CD8-positive, alpha-beta memory T cell (primary cell): ENCODE data around the gene SCARF2. TPM values are rescaled to one million over a fixed set of nuclear protein-coding genes. Genes with fewer than 3 reads are reported as not detected.

Source experiments
- CTCF ChIA-PET: fragments of 350-600 bp; sonication (Branson Sonifier 250); formaldehyde crosslinking; loops from one replicate; lab custom pipeline; 2021; ENCODE audit warnings: antibody characterized with exemption; lab: Charles Lee
- POLR2A ChIA-PET: fragments of 350-600 bp; sonication (Branson Sonifier 250); formaldehyde crosslinking; loops from one replicate; lab custom pipeline; 2021; ENCODE audit warnings: antibody characterized with exemption; lab: Charles Lee
- DNase-seq, 5 donors: peaks; one replicate each; pipeline versions ENCODE4 v3.0.0 to v3.0.0-alpha.2; 2020 to 2022; ENCODE audit warnings: mixed read lengths in 1 of 5
- H3K27ac ChIP-seq: one replicate; pipeline ENCODE4 v1.7.0; 2013; ENCODE audit warnings: low read depth, mild to moderate bottlenecking, low read length, moderate library complexity
- H3K27me3 ChIP-seq: 2 replicates; pipeline ENCODE4 v1.7.0; 2013; ENCODE audit warnings: low read length, mild to moderate bottlenecking; ENCODE audit not compliant: insufficient read depth, poor library complexity, severe bottlenecking
- H3K36me3 ChIP-seq: 2 replicates; pipeline ENCODE4 v1.7.0; 2013; ENCODE audit warnings: mild to moderate bottlenecking, low read length, moderate library complexity; ENCODE audit not compliant: insufficient read depth
- H3K4me1 ChIP-seq: 2 replicates; pipeline ENCODE4 v1.7.0; 2013; ENCODE audit warnings: mild to moderate bottlenecking, low read length, moderate library complexity; ENCODE audit not compliant: insufficient read depth
- H3K4me3 ChIP-seq: 2 replicates; pipeline ENCODE4 v1.7.0; 2013; ENCODE audit warnings: mild to moderate bottlenecking, low read length
- H3K9me3 ChIP-seq: 2 replicates; pipeline ENCODE4 v1.7.0; 2013; ENCODE audit warnings: mild to moderate bottlenecking, low read length
- H3K27ac Mint-ChIP-seq, 8 donors: one replicate each; pipeline ENCODE4 v1.8.0; 2020 to 2021; ENCODE audit warnings: mixed read lengths in 8 of 8, mild to moderate bottlenecking in 6 of 8, inconsistent platforms in 3 of 8, moderate library complexity in 3 of 8
- H3K27me3 Mint-ChIP-seq, 2 donors: one replicate each; pipeline ENCODE4 v1.8.0; 2020 to 2021; ENCODE audit warnings: mixed read lengths in 2 of 2, mild to moderate bottlenecking in 1 of 2, moderate library complexity in 1 of 2
- H3K36me3 Mint-ChIP-seq, 3 donors: one replicate each; pipeline ENCODE4 v1.8.0; 2020 to 2021; ENCODE audit warnings: mixed read lengths in 3 of 3, inconsistent platforms in 1 of 3, mild to moderate bottlenecking in 1 of 3
- H3K4me1 Mint-ChIP-seq, 3 donors: one replicate each; pipeline ENCODE4 v1.8.0; 2020 to 2021; ENCODE audit warnings: mixed read lengths in 3 of 3, inconsistent platforms in 1 of 3, mild to moderate bottlenecking in 1 of 3
- H3K4me3 Mint-ChIP-seq, 7 donors: one replicate each; pipeline ENCODE4 v1.8.0; 2020 to 2021; ENCODE audit warnings: mixed read lengths in 7 of 7, mild to moderate bottlenecking in 6 of 7, moderate library complexity in 4 of 7, inconsistent platforms in 2 of 7
- H3K9me3 Mint-ChIP-seq, 5 donors: one replicate each; pipeline ENCODE4 v1.8.0; 2020 to 2022; ENCODE audit warnings: mixed read lengths in 5 of 5, mild to moderate bottlenecking in 3 of 5, moderate library complexity in 2 of 5, inconsistent platforms in 1 of 5
- polyA plus RNA-seq: library from polyadenylated mRNA; unstranded; fragments of 300-500 nt; fragmentation: Illumina TruSeq; gene quantifications from one replicate; pipeline ENCODE4 v1.2.3, GENCODE V29; 2021
- total RNA-seq, 2 experiments: library from RNA; stranded (reverse); gene quantifications; one replicate each; pipeline ENCODE4 v1.2.3, GENCODE V29; 2021

SCARF2 gene
- total and polyA plus RNA-seq, 3 experiments from 2014 or later: 0.31 to 1.5 (median 0.50) TPM

- peaks cover 13% of the 10 kb centered on the region for H3K4me1 ChIP-seq
- CTCF ChIA-PET: no interaction called here
- no peak overlapping the region for H3K27ac ChIP-seq
- H3K27me3 ChIP-seq: peaks cover 35% of the 10 kb centered on the region
- no peaks in the 10 kb centered on the region for H3K9me3 ChIP-seq
- POLR2A ChIA-PET: no interaction called here
- Mint-ChIP-seq H3K4me1 (peaks cover 11 to 20% (median 13%) of the 10 kb centered on the region in 3 donors), H3K9me3 (no peaks in the 10 kb centered on the region), H3K27ac (peak overlapping the region in 2 of 8 donors; percentile 5 to 22), H3K36me3 (peaks cover 2 to 16% (median 3%) of the 10 kb centered on the region in 3 donors), H3K27me3 (peaks cover 33 to 34% of the 10 kb centered on the region in 2 donors), H3K4me3 (peak overlapping the region; percentile 33 to 75 (median 45))
- DNase-seq: no peak
- no peaks in the 10 kb centered on the region for H3K36me3 ChIP-seq
- H3K4me3 ChIP-seq: no peak overlapping the region
Measured at GRCh38 chr22:20438427-20438677, 727 bp upstream of the SCARF2 start.

DNA sequence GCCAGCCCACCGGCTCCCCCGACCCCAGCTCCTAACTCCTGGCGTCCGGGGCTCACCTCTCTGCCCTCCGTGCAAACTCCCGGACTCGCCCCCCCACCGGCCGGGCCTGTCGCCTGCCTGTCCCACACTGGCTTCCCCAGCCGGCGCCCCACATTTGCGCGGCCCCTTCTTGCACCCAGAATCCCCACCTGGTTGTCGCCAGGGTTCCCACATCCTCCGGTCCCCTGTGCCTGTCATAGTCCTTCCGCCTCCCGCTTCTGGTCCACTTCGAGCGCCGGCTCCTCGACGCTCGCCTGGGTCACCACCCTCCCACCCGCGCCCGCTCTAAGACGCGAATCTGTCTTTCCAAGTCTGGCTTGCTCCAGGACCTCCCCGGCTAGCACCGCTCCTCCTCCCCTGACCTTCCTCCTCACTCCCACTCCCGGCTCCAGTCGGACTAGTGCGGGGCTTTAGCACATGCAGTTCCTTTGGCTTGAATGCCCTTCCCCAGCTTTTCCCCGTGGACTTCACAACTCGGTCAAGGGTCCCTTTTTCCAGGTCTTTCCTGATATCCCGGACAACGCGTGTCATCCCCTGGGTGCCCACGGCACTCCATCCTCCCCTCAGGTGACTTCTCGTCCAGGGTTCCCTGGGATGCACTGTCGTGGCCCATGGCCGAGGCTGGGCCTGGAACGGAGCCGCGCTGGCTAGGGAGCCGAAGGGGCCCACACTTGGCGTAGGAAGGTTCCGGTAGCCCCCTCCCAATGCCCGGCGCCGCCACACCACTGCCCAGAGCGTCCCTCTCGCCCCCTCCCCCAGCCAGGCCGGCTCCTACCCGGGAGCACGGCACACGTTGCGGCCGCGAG is 635 bp downstream of the SCARF2 start:
- Histone ChIP-seq H3K4me1 (peaks cover 13% of the 10 kb centered on the region), H3K27ac (no peak overlapping the region), H3K27me3 (peaks cover 35% of the 10 kb centered on the region), H3K36me3 (no peaks in the 10 kb centered on the region), H3K9me3 (no peaks in the 10 kb centered on the region), H3K4me3 (peak overlapping the region; percentile 27)
- Mint-ChIP-seq H3K27ac (peak overlapping the region in 4 of 8 donors; percentile 28 to 79 (median 52)), H3K9me3 (no peaks in the 10 kb centered on the region), H3K4me1 (peaks cover 11 to 26% (median 13%) of the 10 kb centered on the region in 3 donors), H3K27me3 (peaks cover 35 to 42% of the 10 kb centered on the region in 2 donors), H3K36me3 (peaks cover 0 to 3% (median 3%) of the 10 kb centered on the region in 3 donors), H3K4me3 (peak overlapping the region; percentile 72 to 89 (median 83))
- ChIA-PET CTCF (interaction anchor here (1.1 to 1.3 kb wide), 2 partner anchors 19 to 26 kb away, joined by 3 to 4 read pairs; no protein-coding TSS in a partner anchor), POLR2A (no interaction called here)
- DNase-seq: peak in 1 of 5 donors; percentile 47

- Histone ChIP-seq H3K27me3 (peaks cover 35% of the 10 kb centered on the region), H3K9me3 (no peaks in the 10 kb centered on the region), H3K27ac (no peak overlapping the region), H3K36me3 (no peaks in the 10 kb centered on the region), H3K4me1 (peaks cover 16% of the 10 kb centered on the region), H3K4me3 (no peak overlapping the region)
- Mint-ChIP-seq H3K4me1 (peaks cover 11 to 32% (median 13%) of the 10 kb centered on the region in 3 donors), H3K27ac (peak overlapping the region in 1 of 8 donors; percentile 30), H3K4me3 (peak overlapping the region; percentile 72 to 89 (median 83)), H3K9me3 (no peaks in the 10 kb centered on the region), H3K27me3 (peaks cover 35 to 44% of the 10 kb centered on the region in 2 donors), H3K36me3 (peaks cover 0 to 3% (median 3%) of the 10 kb centered on the region in 3 donors)
- CTCF ChIA-PET: interaction anchor here (1.1 to 1.3 kb wide), 2 partner anchors 20 to 27 kb away, joined by 3 to 4 read pairs; no protein-coding TSS in a partner anchor
- DNase-seq: peak in 1 of 5 donors; percentile 37
- POLR2A ChIA-PET: no interaction called here
Measured at GRCh38 chr22:20436307-20436767, 1.3 kb downstream of the SCARF2 start.

DNA sequence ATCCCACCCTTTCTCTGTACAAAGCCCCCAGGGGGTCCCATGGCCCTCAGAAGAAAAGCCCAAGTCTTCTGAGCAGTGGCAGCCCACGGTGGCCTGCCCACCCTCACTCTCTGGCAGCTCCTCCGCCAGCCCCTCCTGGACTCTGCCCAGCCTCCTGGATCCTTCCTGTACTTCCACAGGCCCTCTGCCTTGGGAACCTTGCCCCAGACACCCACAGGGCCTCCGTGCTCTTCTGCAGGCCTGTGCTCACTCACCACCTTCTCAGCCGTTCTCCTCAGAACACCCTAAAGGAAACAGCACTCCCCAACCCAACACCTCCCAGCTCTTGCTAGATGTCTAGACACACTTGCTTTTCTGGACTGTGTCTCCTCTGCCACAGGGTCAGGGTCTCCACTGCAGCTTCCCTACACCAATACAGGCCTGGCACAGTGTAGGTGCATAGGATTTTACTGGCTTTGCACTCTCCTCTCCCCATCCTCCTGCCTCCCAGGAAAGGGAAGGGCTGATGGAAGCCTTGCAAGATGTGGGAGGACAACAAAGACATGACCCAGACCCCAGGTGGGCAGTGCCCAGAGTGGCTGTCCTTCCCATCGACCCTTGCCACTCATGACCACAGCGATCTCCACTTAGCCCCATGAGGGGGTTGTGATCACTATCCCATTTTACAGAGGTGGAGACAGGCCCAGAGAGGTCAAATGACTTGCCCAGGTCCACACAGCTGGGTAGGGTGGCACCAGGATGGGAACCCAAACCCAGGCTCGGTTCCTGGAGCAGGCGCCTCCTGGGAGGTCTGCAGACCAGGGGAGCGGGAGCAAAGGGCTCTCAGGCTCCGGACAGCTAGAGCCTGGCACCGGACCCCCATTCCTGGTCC is 2.0 kb downstream of the SCARF2 start:
- Histone ChIP-seq H3K4me1 (peaks cover 23% of the 10 kb centered on the region), H3K27me3 (peaks cover 35% of the 10 kb centered on the region), H3K4me3 (no peak overlapping the region), H3K36me3 (no peaks in the 10 kb centered on the region), H3K9me3 (no peaks in the 10 kb centered on the region), H3K27ac (no peak overlapping the region)
- H3K36me3 Mint-ChIP-seq: peaks cover 0 to 3% (median 2%) of the 10 kb centered on the region in 3 donors
- peaks cover 11 to 36% (median 13%) of the 10 kb centered on the region in 3 donors for H3K4me1 Mint-ChIP-seq
- peak overlapping the region in 2 of 8 donors; percentile 16 to 36 for H3K27ac Mint-ChIP-seq
- no peaks in the 10 kb centered on the region for H3K9me3 Mint-ChIP-seq
- peak overlapping the region; percentile 19 to 65 (median 52) for H3K4me3 Mint-ChIP-seq
- DNase-seq: peak in 1 of 5 donors; percentile 46
- ChIA-PET CTCF (interaction anchor here (0.6 to 1.4 kb wide), 5 partner anchors 17 to 368 kb away, joined by 3 to 4 read pairs (median 3); no protein-coding TSS in a partner anchor), POLR2A (no interaction called here)
- H3K27me3 Mint-ChIP-seq: peaks cover 35 to 44% of the 10 kb centered on the region in 2 donors

GRCh38 chr22:20434773-20435172 is 2.9 kb downstream of the SCARF2 start:
- Mint-ChIP-seq H3K27ac (peak overlapping the region in 1 of 8 donors; percentile 36), H3K27me3 (peaks cover 35 to 44% of the 10 kb centered on the region in 2 donors), H3K4me1 (peaks cover 15 to 45% (median 19%) of the 10 kb centered on the region in 3 donors), H3K36me3 (peaks cover 0 to 3% (median 0%) of the 10 kb centered on the region in 3 donors), H3K4me3 (peak overlapping the region in 3 of 7 donors; percentile 8 to 32 (median 29)), H3K9me3 (no peaks in the 10 kb centered on the region)
- Histone ChIP-seq H3K36me3 (no peaks in the 10 kb centered on the region), H3K27me3 (peaks cover 35% of the 10 kb centered on the region), H3K4me1 (peaks cover 32% of the 10 kb centered on the region), H3K4me3 (no peak overlapping the region), H3K9me3 (no peaks in the 10 kb centered on the region), H3K27ac (no peak overlapping the region)
- ChIA-PET CTCF (interaction anchor here (0.7 to 1.4 kb wide), 4 partner anchors 16 to 22 kb away, joined by 3 read pairs; no protein-coding TSS in a partner anchor), POLR2A (interaction anchor here (0.7 to 2.3 kb wide), 2 partner anchors 20 to 29 kb away, joined by 3 to 5 read pairs; no protein-coding TSS in a partner anchor)
- peak in 1 of 5 donors; percentile 4 for DNase-seq

- Mint-ChIP-seq H3K27ac (no peak overlapping the region), H3K27me3 (peaks cover 35 to 44% of the 10 kb centered on the region in 2 donors), H3K4me1 (peaks cover 12 to 46% (median 19%) of the 10 kb centered on the region in 3 donors), H3K9me3 (no peaks in the 10 kb centered on the region), H3K36me3 (no peaks in the 10 kb centered on the region), H3K4me3 (peak overlapping the region in 3 of 7 donors; percentile 41 to 80 (median 43))
- Histone ChIP-seq H3K4me1 (peaks cover 35% of the 10 kb centered on the region), H3K27ac (no peak overlapping the region), H3K4me3 (no peak overlapping the region), H3K27me3 (peaks cover 35% of the 10 kb centered on the region), H3K9me3 (no peaks in the 10 kb centered on the region), H3K36me3 (no peaks in the 10 kb centered on the region)
- ChIA-PET POLR2A (interaction anchor here (0.7 to 2.3 kb wide), 2 partner anchors 20 to 29 kb away, joined by 3 to 5 read pairs; no protein-coding TSS in a partner anchor), CTCF (interaction anchor here (0.8 to 1.4 kb wide), 3 partner anchors 16 to 22 kb away, joined by 3 read pairs; no protein-coding TSS in a partner anchor)
- DNase-seq: peak in 1 of 5 donors; percentile 23
Measured at GRCh38 chr22:20434264-20434751, 3.3 kb downstream of the SCARF2 start.

- ChIA-PET CTCF (interaction anchor here (0.8 kb wide), 1 partner anchor 15 kb away, joined by 3 read pairs; no protein-coding TSS in a partner anchor), POLR2A (interaction anchor here (2.3 kb wide), 1 partner anchor 21 kb away, joined by 5 read pairs; no protein-coding TSS in a partner anchor)
- Mint-ChIP-seq H3K27me3 (peaks cover 35 to 47% of the 10 kb centered on the region in 2 donors), H3K4me3 (peak overlapping the region in 3 of 7 donors; percentile 41 to 80 (median 43)), H3K27ac (peak overlapping the region in 1 of 8 donors; percentile 57), H3K4me1 (peaks cover 15 to 52% (median 23%) of the 10 kb centered on the region in 3 donors), H3K9me3 (no peaks in the 10 kb centered on the region), H3K36me3 (no peaks in the 10 kb centered on the region)
- Histone ChIP-seq H3K4me3 (no peak overlapping the region), H3K9me3 (no peaks in the 10 kb centered on the region), H3K4me1 (peaks cover 39% of the 10 kb centered on the region), H3K36me3 (no peaks in the 10 kb centered on the region), H3K27ac (no peak overlapping the region), H3K27me3 (peaks cover 37% of the 10 kb centered on the region)
- DNase-seq: peak in 1 of 5 donors; percentile 6
Measured at GRCh38 chr22:20433686-20434241, 3.9 kb downstream of the SCARF2 start.
